Stimulated activated CD8-positive, alpha-beta memory T cell treated with anti-CD3 and anti-CD28 coated beads, Interleukin-15, amount 100 ng/mL, for 48 hours (primary cell): Measurements from ENCODE around the gene DMBX1.

Experiments
- DNase-seq, 2 donors: peaks; one replicate each; pipeline ENCODE4 v3.0.0-alpha.2; 2020; ENCODE audit warnings: low read depth in 2 of 2

The DMBX1 gene

DNA sequence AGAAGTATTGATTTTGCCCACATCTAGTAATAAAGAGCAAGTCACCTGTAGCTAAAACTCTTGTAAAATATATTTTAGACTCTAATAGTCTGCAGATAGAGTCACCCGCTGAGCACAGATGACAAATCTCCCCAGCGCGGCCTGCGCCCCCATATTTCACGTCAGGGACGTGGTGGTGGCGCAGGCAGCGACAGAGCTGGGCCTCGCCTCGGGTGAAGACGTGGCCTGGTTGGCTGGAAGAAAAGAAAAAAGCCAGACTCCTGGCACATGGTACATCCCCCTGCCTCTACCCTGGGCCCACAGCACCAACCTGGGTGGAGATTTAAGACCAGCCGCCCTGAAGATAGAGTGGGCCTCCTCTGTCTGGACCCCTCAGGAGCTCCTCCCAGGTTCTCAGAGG lies 6.0 kb upstream of the DMBX1 start:
- no peak for DNase-seq

GRCh38 chr1:46484783-46485490 lies 4.7 kb upstream of the DMBX1 start:
- DNase-seq, result no peak

- DNase-seq, result no peak
Measured at GRCh38 chr1:46485564-46486431, 3.8 kb upstream of the DMBX1 start.

GRCh38 chr1:46486432-46487015 lies 3.1 kb upstream of the DMBX1 start:
- DNase-seq, result no peak

DNA sequence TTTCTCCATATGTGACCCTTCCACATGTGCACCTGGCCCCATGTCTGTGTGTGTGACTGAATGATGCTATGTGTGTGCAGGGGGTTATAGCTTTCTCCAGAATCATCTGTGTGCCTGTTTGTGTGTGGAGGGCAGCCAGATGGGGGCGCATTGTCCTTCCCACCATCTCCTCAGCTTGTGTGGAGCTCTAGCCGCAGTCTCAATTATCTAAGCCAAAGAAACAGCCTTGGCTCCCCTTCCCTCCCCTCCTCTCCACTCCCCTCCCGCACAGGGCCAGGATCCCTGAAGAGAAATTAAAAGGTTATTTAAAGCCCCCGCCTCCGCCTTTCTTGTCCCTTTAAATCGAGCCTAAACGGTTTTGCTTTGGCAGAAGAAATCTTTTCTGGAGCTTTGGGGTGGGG lies 1.8 kb upstream of the DMBX1 start:
- DNase-seq, result no peak

DNA sequence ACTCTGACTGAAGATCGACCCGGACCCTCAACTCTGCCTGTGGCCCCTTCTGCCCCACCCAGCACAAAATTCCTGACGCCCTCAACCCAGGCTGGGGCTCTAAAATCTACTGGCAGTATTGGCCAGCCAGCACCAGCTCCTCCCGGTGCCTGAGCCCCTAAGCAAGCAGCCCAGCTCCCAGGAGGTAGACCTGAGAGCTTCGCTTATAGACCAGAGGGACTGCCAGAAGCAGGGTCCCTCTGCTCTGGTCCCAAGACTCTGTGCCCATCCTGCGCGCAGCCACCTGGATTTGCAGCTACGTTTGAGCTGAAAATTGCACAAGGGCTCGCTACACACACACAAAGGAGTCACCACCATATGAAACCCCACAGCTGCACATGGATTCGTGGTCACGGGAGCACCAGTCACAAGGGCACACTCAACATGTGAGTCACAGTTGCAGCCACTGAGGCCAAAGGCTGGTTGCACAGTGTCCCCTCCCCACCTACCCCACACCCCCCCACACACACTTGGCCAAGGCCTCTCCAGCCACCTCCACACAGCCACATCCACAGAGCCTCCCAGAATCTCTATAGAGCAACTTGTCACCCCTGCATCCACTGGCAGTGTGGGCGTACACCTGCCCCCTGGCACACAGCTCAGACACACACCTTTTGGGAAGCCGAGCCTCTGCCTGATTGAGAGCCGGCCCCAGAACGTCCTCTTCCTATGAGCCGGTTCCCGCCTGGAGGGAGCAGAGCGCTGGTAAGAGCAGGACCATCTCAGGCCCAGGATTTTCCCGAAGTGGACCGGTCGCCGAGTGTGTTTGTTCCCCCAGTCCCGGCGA lies 1.1 kb upstream of the DMBX1 start:
- no peak for DNase-seq

DNA sequence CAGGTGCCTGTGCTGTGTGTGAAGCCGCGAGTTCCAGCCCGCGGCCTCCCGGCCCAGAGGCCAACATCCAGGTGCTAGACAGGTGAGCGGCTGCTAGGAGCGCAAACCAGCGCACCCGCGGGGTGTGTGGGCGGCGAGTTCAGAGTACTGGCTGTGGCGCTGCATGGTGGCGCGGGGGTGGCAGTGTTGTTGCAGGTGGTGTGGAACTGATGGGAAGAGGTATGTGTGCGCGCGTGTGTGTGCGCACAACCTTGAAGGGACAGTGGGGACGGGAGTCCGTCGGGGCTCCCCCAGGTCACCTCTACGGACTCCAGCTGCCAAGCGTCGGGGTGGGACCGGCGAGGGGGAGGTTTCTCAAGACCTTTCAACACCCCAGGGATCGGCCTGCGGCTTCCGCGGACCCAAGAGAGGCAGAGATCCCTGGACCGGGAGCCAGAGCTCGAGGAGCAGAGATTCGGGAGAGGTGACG lies 433 bp upstream of the DMBX1 start:
- no peak for DNase-seq

DNA sequence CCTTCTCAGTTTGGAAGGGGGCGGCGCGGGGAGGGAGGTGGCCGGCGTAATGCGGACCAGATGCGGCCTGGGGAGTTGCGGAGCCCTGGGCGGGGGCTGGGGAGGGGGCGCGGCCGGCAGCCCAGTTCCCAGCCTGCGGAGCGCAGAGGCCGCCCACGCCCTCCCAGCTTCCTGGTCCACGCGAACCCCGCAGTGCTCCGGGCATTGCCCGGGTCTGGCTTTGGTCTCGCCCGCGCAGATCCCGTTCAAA lies 695 bp downstream of the DMBX1 start:
- DNase-seq, result no peak

DNA sequence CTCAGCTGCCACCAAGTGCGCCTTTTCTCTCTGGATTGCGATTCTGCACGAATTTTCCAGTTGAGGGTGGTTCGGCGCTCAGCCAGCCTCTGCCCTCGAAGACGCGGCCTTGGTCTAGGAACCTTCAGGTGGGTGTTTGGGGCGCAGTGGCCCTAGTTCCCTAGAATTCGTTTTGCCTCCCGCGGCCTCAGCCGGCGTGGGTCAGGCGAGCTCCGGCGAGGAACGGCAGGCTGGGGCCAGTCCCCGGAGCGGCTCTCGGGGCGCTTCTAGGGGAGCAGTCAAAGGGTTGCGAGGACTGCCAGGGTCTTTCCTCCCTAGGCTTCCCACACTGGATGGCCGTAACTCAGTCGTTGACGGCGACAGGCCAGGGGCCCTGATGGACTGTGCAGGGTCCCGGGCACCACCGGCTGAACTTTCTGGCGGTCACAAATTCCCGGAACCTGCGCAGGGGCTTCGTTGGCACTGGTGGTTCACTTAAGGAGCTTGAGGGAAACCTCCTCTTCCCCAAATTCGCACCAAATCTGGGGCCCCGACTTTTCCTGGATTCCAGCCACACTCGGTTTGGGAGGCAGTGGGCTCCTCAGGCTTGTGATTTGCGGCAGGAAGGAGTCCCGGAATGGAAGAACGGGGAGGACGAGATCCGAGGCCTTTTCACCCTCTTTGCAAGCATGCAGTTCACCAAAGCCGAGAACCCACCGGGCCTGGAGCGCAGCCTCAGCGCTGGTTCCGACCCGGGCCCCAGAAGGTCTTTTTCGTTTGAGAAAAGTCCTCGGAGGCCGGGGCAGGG lies 1.2 kb downstream of the DMBX1 start:
- DNase-seq, result no peak

GRCh38 chr1:46491443-46492268 lies 2.0 kb downstream of the DMBX1 start:
- no peak for DNase-seq

DNA sequence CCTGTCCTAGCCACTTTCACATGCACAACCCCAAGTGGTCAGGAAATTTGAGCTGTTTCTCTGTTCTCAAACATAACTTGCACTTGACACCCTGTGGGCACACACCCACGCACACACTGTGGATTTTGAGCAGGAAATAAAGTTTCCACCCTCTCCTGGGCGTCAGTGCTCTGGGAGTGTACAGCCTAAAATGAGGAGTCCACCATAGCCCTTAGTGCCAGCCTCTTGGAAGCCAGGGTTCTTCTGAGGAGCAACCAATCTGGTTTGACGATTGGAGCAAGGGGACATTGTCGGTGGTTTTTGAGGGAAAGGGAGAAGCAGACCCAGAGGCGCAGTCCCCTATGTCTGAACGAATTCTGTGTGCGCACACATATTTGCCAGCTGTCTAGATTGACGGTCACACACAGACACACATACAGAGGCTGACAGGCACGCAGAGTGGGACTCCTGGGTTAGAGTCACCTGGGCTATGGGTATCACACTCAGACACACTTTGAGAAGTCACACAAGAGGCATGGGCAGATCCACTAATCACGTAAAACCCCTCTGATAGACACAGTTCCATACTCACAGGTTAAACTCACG lies 2.7 kb downstream of the DMBX1 start:
- no peak for DNase-seq

- DNase-seq, result no peak
Measured at GRCh38 chr1:46492871-46493270, 3.2 kb downstream of the DMBX1 start.

GRCh38 chr1:46493316-46494032 lies 3.8 kb downstream of the DMBX1 start:
- no peak for DNase-seq

- DNase-seq, result no peak
Measured at GRCh38 chr1:46494910-46495309, 5.3 kb downstream of the DMBX1 start.

DNA sequence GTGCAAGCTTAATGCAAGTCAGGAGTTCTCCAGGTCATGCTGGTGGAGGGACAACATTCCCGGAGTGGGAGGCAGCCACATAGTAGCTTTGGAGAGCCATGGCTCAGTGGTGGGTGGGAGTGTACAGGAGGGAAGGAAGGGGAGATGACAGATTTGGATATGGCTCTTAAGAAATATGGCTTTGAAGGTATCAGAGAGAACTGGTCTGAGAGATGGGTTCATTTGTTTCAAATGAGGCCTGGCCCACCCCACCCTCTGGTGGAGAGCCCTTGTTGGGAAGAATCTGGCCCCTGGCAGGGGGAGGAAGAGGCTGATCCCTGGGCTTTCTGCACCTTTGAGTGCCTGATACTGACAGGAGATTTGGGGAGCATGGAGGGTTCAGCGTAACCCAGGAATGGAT lies 6.1 kb downstream of the DMBX1 start:
- DNase-seq, result no peak

DNA sequence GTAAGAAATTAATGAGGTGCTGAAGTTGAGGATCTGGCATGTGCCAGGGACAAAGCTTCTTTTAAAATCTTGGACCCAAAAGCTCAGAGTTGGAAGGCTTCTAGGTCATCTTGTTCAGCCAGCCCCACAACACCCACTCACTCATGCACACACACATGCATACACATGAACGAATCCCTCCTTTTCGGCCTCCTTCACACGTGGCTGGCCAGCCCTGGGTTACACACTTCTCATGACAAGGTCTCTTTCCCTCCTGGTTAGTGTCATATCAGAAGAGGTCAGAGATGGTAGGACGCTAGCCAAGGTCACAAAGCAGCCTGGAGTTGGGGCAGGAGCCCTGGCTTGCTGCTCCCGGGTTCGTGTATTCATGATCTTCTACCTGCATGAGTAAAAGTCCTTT lies 6.9 kb downstream of the DMBX1 start:
- DNase-seq, result no peak

- DNase-seq, result no peak
Measured at GRCh38 chr1:46497020-46497419, 7.4 kb downstream of the DMBX1 start.

GRCh38 chr1:46497665-46498064 lies 8.0 kb downstream of the DMBX1 start:
- no peak for DNase-seq

DNA sequence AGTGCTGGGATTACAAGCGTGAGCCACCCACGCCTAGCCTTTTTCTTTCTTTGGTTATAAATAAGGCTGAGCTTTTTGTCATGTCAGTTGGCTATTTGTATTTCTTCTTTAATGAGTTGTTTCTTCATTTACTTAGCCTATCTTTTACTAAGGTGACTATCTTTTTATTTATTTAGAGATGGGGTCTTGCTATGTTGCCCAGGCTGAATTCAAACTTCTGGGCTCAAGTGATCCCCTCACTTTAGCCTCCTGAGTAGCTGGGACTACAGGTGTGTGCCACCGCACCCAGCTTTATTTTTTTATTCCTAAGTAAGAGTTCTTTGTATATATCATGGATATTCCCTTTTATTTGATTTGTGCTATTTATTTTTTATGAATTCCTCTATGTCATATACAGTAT lies 11.9 kb downstream of the DMBX1 start:
- no peak for DNase-seq
